GM11168 (cell line): Measurements from ENCODE around the gene PKP4.

Experiments
- in situ Hi-C: fragments of 300-500 bp; cut with MboI; formaldehyde crosslinking; loops from one replicate; pipeline ENCODE4 v1.12.0; 2022; ENCODE audit warnings: low sequenced_read_pairs; ENCODE audit not compliant: unreplicated experiment

The PKP4 gene

GRCh38 chr2:158464426-158465281 is 7.9 kb downstream of the PKP4 start:
- in situ Hi-C loops = loop anchor here (25.0 kb wide), 1 partner anchor 298 kb away; no protein-coding TSS in a partner anchor

- in situ Hi-C loops = loop anchor here (25.0 kb wide), 1 partner anchor 295 kb away; no protein-coding TSS in a partner anchor
Measured at GRCh38 chr2:158467248-158467647, 10.5 kb downstream of the PKP4 start.

GRCh38 chr2:158472829-158473228 is 16.1 kb downstream of the PKP4 start:
- in situ Hi-C loops = loop anchor here (10.0 to 25.0 kb wide), 2 partner anchors 192 to 289 kb away; no protein-coding TSS in a partner anchor

GRCh38 chr2:158473300-158473699 is 16.5 kb downstream of the PKP4 start:
- in situ Hi-C loops = loop anchor here (10.0 to 25.0 kb wide), 2 partner anchors 192 to 289 kb away; no protein-coding TSS in a partner anchor

GRCh38 chr2:158473719-158474392 is 17.1 kb downstream of the PKP4 start:
- in situ Hi-C loops = loop anchor here (10.0 to 25.0 kb wide), 2 partner anchors 191 to 288 kb away; no protein-coding TSS in a partner anchor

GRCh38 chr2:158474526-158475011 is 17.8 kb downstream of the PKP4 start:
- in situ Hi-C loops = loop anchor here (10.0 to 25.0 kb wide), 2 partner anchors 190 to 288 kb away; no protein-coding TSS in a partner anchor

GRCh38 chr2:158477202-158477601 is 20.4 kb downstream of the PKP4 start:
- in situ Hi-C loops = loop anchor here (10.0 kb wide), 1 partner anchor 188 kb away; no protein-coding TSS in a partner anchor

- in situ Hi-C loops = loop anchor here (10.0 kb wide), 1 partner anchor 187 kb away; no protein-coding TSS in a partner anchor
Measured at GRCh38 chr2:158478237-158478636, 21.5 kb downstream of the PKP4 start.

- in situ Hi-C loops = loop anchor here (10.0 kb wide), 1 partner anchor 186 kb away; no protein-coding TSS in a partner anchor
Measured at GRCh38 chr2:158478816-158479215, 22.1 kb downstream of the PKP4 start.

GRCh38 chr2:158481116-158481515 is 24.4 kb downstream of the PKP4 start:
- in situ Hi-C loops = no loop called here

- in situ Hi-C loops = no loop called here
Measured at GRCh38 chr2:158482594-158482993, 25.8 kb downstream of the PKP4 start.

GRCh38 chr2:158484892-158485556 is 28.3 kb downstream of the PKP4 start:
- in situ Hi-C loops = no loop called here

GRCh38 chr2:158486150-158486969 is 29.6 kb downstream of the PKP4 start:
- in situ Hi-C loops = no loop called here

GRCh38 chr2:158486970-158487325 is 30.2 kb downstream of the PKP4 start:
- in situ Hi-C loops = no loop called here

- in situ Hi-C loops = no loop called here
Measured at GRCh38 chr2:158487419-158487818, 30.7 kb downstream of the PKP4 start.

GRCh38 chr2:158488442-158489216 is 31.9 kb downstream of the PKP4 start:
- in situ Hi-C loops = no loop called here

GRCh38 chr2:158489366-158490112 is 32.8 kb downstream of the PKP4 start:
- in situ Hi-C loops = no loop called here

- in situ Hi-C loops = no loop called here
Measured at GRCh38 chr2:158491072-158491471, 34.3 kb downstream of the PKP4 start.
